ENCODE measurements around the gene GINS2.

GINS2 gene

GRCh38 chr16:85644093-85644712 is 44.6 kb downstream of the GINS2 start:
- in situ Hi-C loops (cut with HindIII; ENCODE audit: low sequenced_read_pairs): no loop called here
- no peak for DNase-seq (ENCODE audit: low read depth, low spot score)
- no peak overlapping the region for H3K4me3 ChIP-seq (ENCODE audit: low read depth, low read length)
- no peak for TF ChIP-seq CTCF (IDR thresholded peaks at IDR 0.05; ENCODE audit: low read depth, low read length)

- no peak for DNase-seq (ENCODE audit: low read depth, low spot score)
- TF ChIP-seq CTCF (IDR thresholded peaks at IDR 0.05; ENCODE audit: low read depth, low read length): no peak
- H3K4me3 ChIP-seq (ENCODE audit: low read depth, low read length): no peak overlapping the region
- in situ Hi-C loops (cut with HindIII; ENCODE audit: low sequenced_read_pairs): no loop called here
These were observed 45.1 kb downstream of the GINS2 start for GRCh38 chr16:85643631-85644030.

- in situ Hi-C loops (cut with HindIII; ENCODE audit: low sequenced_read_pairs): no loop called here
- H3K4me3 ChIP-seq (ENCODE audit: low read depth, low read length): no peak overlapping the region
- no peak for DNase-seq (ENCODE audit: low read depth, low spot score)
- no peak for TF ChIP-seq CTCF (IDR thresholded peaks at IDR 0.05; ENCODE audit: low read depth, low read length)
These were observed 45.9 kb downstream of the GINS2 start for GRCh38 chr16:85642762-85643358.

GRCh38 chr16:85641776-85642176 is 47.0 kb downstream of the GINS2 start:
- in situ Hi-C loops (cut with HindIII; ENCODE audit: low sequenced_read_pairs): no loop called here
- DNase-seq (ENCODE audit: low read depth, low spot score): no peak
- no peak for TF ChIP-seq CTCF (IDR thresholded peaks at IDR 0.05; ENCODE audit: low read depth, low read length)

GRCh38 chr16:85641305-85641704 is 47.4 kb downstream of the GINS2 start:
- no peak overlapping the region for H3K4me3 ChIP-seq (ENCODE audit: low read depth, low read length)
- TF ChIP-seq CTCF (IDR thresholded peaks at IDR 0.05; ENCODE audit: low read depth, low read length): no peak
- no peak for DNase-seq (ENCODE audit: low read depth, low spot score)
- in situ Hi-C loops (cut with HindIII; ENCODE audit: low sequenced_read_pairs): no loop called here

More at GRCh38 chr16:85641776-85642176, 47.0 kb downstream of the GINS2 start:
- no peak overlapping the region for H3K4me3 ChIP-seq (ENCODE audit: low read depth, low read length)

GRCh38 chr16:85640585-85640984 is 48.2 kb downstream of the GINS2 start:
- no peak for TF ChIP-seq CTCF (IDR thresholded peaks at IDR 0.05; ENCODE audit: low read depth, low read length)
- in situ Hi-C loops (cut with HindIII; ENCODE audit: low sequenced_read_pairs): no loop called here
- DNase-seq (ENCODE audit: low read depth, low spot score): no peak
- H3K4me3 ChIP-seq (ENCODE audit: low read depth, low read length): no peak overlapping the region

Measured in astrocyte of the spinal cord (primary cell).